IMR-90 (cell line): ENCODE measurements around the gene POLD3. TPM values are rescaled to one million over a fixed set of nuclear protein-coding genes. Genes with fewer than 3 reads are reported as not detected.

Experiments used
- ATAC-seq: fragments of 200-7000 bp; cut with Tn5 transposase; 2 replicates; pipeline ENCODE4 v1.9.1; 2020; ENCODE audit warnings: low read depth, mild to moderate bottlenecking, moderate library complexity
- BruUV-seq: library from RNA; stranded (reverse); fragments of 400-500 nt; replicated peaks from 2 replicates; lab custom pipeline; 2021; lab: Mats Ljungman, UMichigan
- CTCF ChIA-PET: fragments of 300-600 bp; formaldehyde crosslinking; extraction: SDS; loops from one replicate; lab custom pipeline; 2021; ENCODE audit warnings: antibody characterized with exemption; lab: Yijun Ruan, JAX
- POLR2A ChIA-PET: fragments of 300-600 bp; sonication (Branson Sonifier 250); formaldehyde crosslinking; loops from one replicate; lab custom pipeline; 2022; ENCODE audit warnings: antibody characterized with exemption; ENCODE audit not compliant: unreplicated experiment; lab: Charles Lee
- DNase-seq: peaks from one replicate; pipeline ENCODE4 v3.0.0; 2013
- H2AFZ ChIP-seq: replicated peaks from 2 replicates; pipeline ENCODE3; 2013; ENCODE audit warnings: low read length, mild to moderate bottlenecking; ENCODE audit not compliant: poor library complexity
- H2AK5ac ChIP-seq: 2 replicates; pipeline ENCODE4 v1.6.1; 2013; ENCODE audit warnings: low read depth, low read length, inconsistent platforms
- H2AK9ac ChIP-seq: replicated peaks from 2 replicates; pipeline ENCODE3; 2013; ENCODE audit warnings: mild to moderate bottlenecking, low read depth, low read length, moderate library complexity; ENCODE audit not compliant: poor library complexity
- H2BK120ac ChIP-seq: 2 replicates; pipeline ENCODE4 v1.6.1; 2013; ENCODE audit warnings: low read depth, low read length, inconsistent platforms
- H2BK15ac ChIP-seq: 3 replicates; pipeline ENCODE4 v1.6.1; 2013; ENCODE audit warnings: low read depth, low read length, inconsistent platforms
- H2BK20ac ChIP-seq: 2 replicates; pipeline ENCODE4 v1.6.1; 2013; ENCODE audit warnings: low read depth, mild to moderate bottlenecking, inconsistent platforms, low read length, moderate library complexity
- H2BK5ac ChIP-seq: 2 replicates; pipeline ENCODE4 v1.6.1; 2013; ENCODE audit warnings: mild to moderate bottlenecking, low read depth, low read length, inconsistent platforms; ENCODE audit not compliant: poor library complexity, severe bottlenecking
- H3K14ac ChIP-seq: replicated peaks from 2 replicates; pipeline ENCODE4 v1.6.1; 2013; ENCODE audit warnings: low read depth, low read length, inconsistent platforms
- H3K18ac ChIP-seq: 2 replicates; pipeline ENCODE4 v1.6.1; 2013; ENCODE audit warnings: low read depth, low read length, control low read depth
- H3K23ac ChIP-seq: 2 replicates; pipeline ENCODE4 v1.6.1; 2013; ENCODE audit warnings: low read depth, low read length, inconsistent platforms
- H3K27ac ChIP-seq: 2 replicates; pipeline ENCODE4 v1.5.1; 2013; ENCODE audit warnings: mild to moderate bottlenecking, control low read depth, low read length; ENCODE audit not compliant: insufficient read depth
- H3K27me3 ChIP-seq: 2 replicates; pipeline ENCODE4 v1.6.1; 2013; ENCODE audit warnings: low read length; ENCODE audit not compliant: control insufficient read depth, insufficient read depth
- H3K36me3 ChIP-seq: 2 replicates; pipeline ENCODE4 v1.6.1; 2013; ENCODE audit warnings: low read length, mixed read lengths; ENCODE audit not compliant: control insufficient read depth, insufficient read depth
- H3K4ac ChIP-seq: 2 replicates; pipeline ENCODE4 v1.6.1; 2013; ENCODE audit warnings: low read depth, low read length, inconsistent platforms
- H3K4me1 ChIP-seq: 2 replicates; pipeline ENCODE4 v1.6.1; 2013; ENCODE audit warnings: low read length, mixed read lengths; ENCODE audit not compliant: control insufficient read depth, insufficient read depth
- H3K4me2 ChIP-seq: 2 replicates; pipeline ENCODE4 v1.6.1; 2013; ENCODE audit warnings: low read depth, mild to moderate bottlenecking, control low read depth, low read length, moderate library complexity
- H3K4me3 ChIP-seq: 2 replicates; pipeline ENCODE4 v1.5.1; 2013; ENCODE audit warnings: low read depth, mild to moderate bottlenecking, control low read depth, low read length, moderate library complexity; ENCODE audit not compliant: insufficient read depth
- H3K56ac ChIP-seq: 2 replicates; pipeline ENCODE4 v1.6.1; 2013; ENCODE audit warnings: low read length, inconsistent platforms; ENCODE audit not compliant: insufficient read depth; ENCODE audit errors: extremely low read depth
- H3K79me1 ChIP-seq, 2 experiments: 2 replicates each; pipeline ENCODE4 v1.6.1; 2013; ENCODE audit warnings: low read length in 2 of 2, inconsistent platforms in 1 of 2, low read depth in 1 of 2
- H3K9ac ChIP-seq: 2 replicates; pipeline ENCODE4 v1.6.1; 2013; ENCODE audit warnings: low read depth, low read length, control low read depth
- H3K9me1 ChIP-seq: 2 replicates; pipeline ENCODE4 v1.6.1; 2013; ENCODE audit warnings: low read length, inconsistent platforms; ENCODE audit not compliant: insufficient read depth
- H3K9me3 ChIP-seq: 2 replicates; pipeline ENCODE4 v1.6.1; 2013; ENCODE audit warnings: low read length; ENCODE audit not compliant: control insufficient read depth, insufficient read depth
- H4K20me1 ChIP-seq: 2 replicates; pipeline ENCODE4 v1.6.1; 2013; ENCODE audit warnings: low read length, inconsistent platforms; ENCODE audit not compliant: insufficient read depth
- H4K5ac ChIP-seq: 2 replicates; pipeline ENCODE4 v1.6.1; 2013; ENCODE audit warnings: mild to moderate bottlenecking, low read depth, low read length, control low read depth
- H4K8ac ChIP-seq, 2 experiments: 2 replicates each; pipeline ENCODE4 v1.6.1; 2013; ENCODE audit warnings: low read depth in 2 of 2, low read length in 2 of 2, control low read depth in 1 of 2, inconsistent platforms in 1 of 2
- H4K91ac ChIP-seq: 2 replicates; pipeline ENCODE4 v1.6.1; 2013; ENCODE audit warnings: low read depth, low read length, inconsistent platforms; ENCODE audit not compliant: insufficient read depth
- BHLHE40 ChIP-seq: fragments of 150-350 bp; IDR thresholded peaks from 2 replicates; pipeline ENCODE4 v1.6.1; 2016; ENCODE audit warnings: mild to moderate bottlenecking, low read depth, low read length
- CTCF ChIP-seq: conservative IDR thresholded peaks from 2 replicates; pipeline ENCODE4 v1.5.1; 2012; ENCODE audit warnings: mild to moderate bottlenecking, low read depth, low read length, improper control_type of control experiment
- ELK1 ChIP-seq: fragments of 150-350 bp; IDR thresholded peaks from 2 replicates; pipeline ENCODE4 v1.6.1; 2016; ENCODE audit warnings: low read depth, mild to moderate bottlenecking, low read length, moderate library complexity, borderline replicate concordance
- FOS ChIP-seq: fragments of 150-350 bp; IDR thresholded peaks from 2 replicates; pipeline ENCODE4 v1.6.1; 2016; ENCODE audit warnings: low read depth, low read length
- MAFK ChIP-seq: IDR thresholded peaks from 2 replicates; pipeline ENCODE4 v1.6.1; 2012; ENCODE audit warnings: low read depth, low read length, improper control_type of control experiment
- MXI1 ChIP-seq: IDR thresholded peaks from 2 replicates; pipeline ENCODE4 v1.6.1; 2012; ENCODE audit warnings: low read depth, mild to moderate bottlenecking, low read length, moderate library complexity, borderline replicate concordance
- NFE2L2 ChIP-seq: fragments of 150-350 bp; IDR thresholded peaks from 2 replicates; pipeline ENCODE4 v1.6.1; 2016; ENCODE audit warnings: low read depth, mild to moderate bottlenecking, low read length
- POLR2A ChIP-seq: IDR thresholded peaks from 2 replicates; pipeline ENCODE4 v1.6.1; 2012; ENCODE audit warnings: mild to moderate bottlenecking, low read depth, low read length
- RAD21 ChIP-seq: IDR thresholded peaks from 2 replicates; pipeline ENCODE4 v1.6.1; 2012; ENCODE audit warnings: low read length, improper control_type of control experiment
- RCOR1 ChIP-seq: IDR thresholded peaks from 2 replicates; pipeline ENCODE4 v1.6.1; 2012; ENCODE audit warnings: mild to moderate bottlenecking, low read length, improper control_type of control experiment; ENCODE audit not compliant: insufficient replicate concordance
- RFX5 ChIP-seq: IDR thresholded peaks from 2 replicates; pipeline ENCODE4 v1.8.0; 2012; ENCODE audit warnings: low read depth, mild to moderate bottlenecking, low read length, moderate library complexity
- SMC3 ChIP-seq: fragments of 150-350 bp; IDR thresholded peaks from 2 replicates; pipeline ENCODE4 v1.6.1; 2016; ENCODE audit warnings: low read depth, mild to moderate bottlenecking, antibody characterized with exemption, low read length, moderate library complexity
- USF2 ChIP-seq: fragments of 150-350 bp; IDR thresholded peaks from 2 replicates; pipeline ENCODE4 v1.6.1; 2017; ENCODE audit warnings: mild to moderate bottlenecking, antibody characterized with exemption, low read length, low read depth
- WGBS, 2 experiments: methylation state at CpG; one replicate each; pipeline versions ENCODE4 v1.1.5 to v1.1.7; 2013; ENCODE audit warnings: missing lambda C conversion rate in 2 of 2; ENCODE audit not compliant: insufficient read length in 1 of 2; ENCODE audit errors: extremely low coverage in 2 of 2; 5-methylcytosine and 5-hydroxymethylcytosine counted together
- dilution Hi-C: fragments of 300-500 bp; cut with HindIII; formaldehyde crosslinking; loops from one replicate; pipeline ENCODE4 v1.14.3; 2018; ENCODE audit warnings: low sequenced_read_pairs; ENCODE audit not compliant: unreplicated experiment
- in situ Hi-C: fragments of 300-500 bp; cut with MboI; formaldehyde crosslinking; loops from 3 replicates; pipeline ENCODE4 v1.14.3; 2019; ENCODE audit warnings: low sequenced_read_pairs, inconsistent platforms, mixed read lengths
- intact Hi-C: fragments of 100-400 bp; cut with micrococcal nuclease; formaldehyde crosslinking; loops from 2 replicates; pipeline ENCODE4 v1.10.0; 2022
- polyA plus RNA-seq, 3 experiments: library from polyadenylated mRNA; depleted of rRNA; stranded (reverse); fragments of >200 nt; gene quantifications; 2 replicates each; pipeline ENCODE4 v1.2.3, GENCODE V29; 2012; ENCODE audit warnings: low replicate concordance in 1 of 3
- total RNA-seq: library from RNA; depleted of rRNA; stranded (reverse); fragments of >200 nt; gene quantifications from 2 replicates; pipeline ENCODE4 v1.2.3, GENCODE V29; 2012

Gene POLD3
- total and polyA plus RNA-seq, 2 of the 4 experiments (the other 2 are of a cell fraction): 9.1 to 9.2 TPM

- ATAC-seq: no peak
- TF ChIP-seq POLR2A (no peak), USF2 (no peak), RFX5 (no peak), ELK1 (no peak), BHLHE40 (no peak), FOS (no peak), MAFK (no peak), CTCF (no peak), RAD21 (no peak), NFE2L2 (no peak), RCOR1 (no peak), SMC3 (no peak), MXI1 (no peak)
These were observed 77.1 kb downstream of the POLD3 start for GRCh38 chr11:74669211-74670160.

More at GRCh38 chr11:74669211-74670160, 77.1 kb downstream of the POLD3 start:
- no peak overlapping the region for H2BK5ac ChIP-seq
- no peak for DNase-seq
- intact Hi-C loops: no loop called here
- H2BK120ac ChIP-seq: peak overlapping the region; percentile 54; the same call in 1 of the 2 replicates
- H2AK9ac ChIP-seq: no peak overlapping the region
- H2AFZ ChIP-seq: no peak overlapping the region
- H3K4me2 ChIP-seq: no peak overlapping the region
- H2BK15ac ChIP-seq: peak overlapping the region; percentile 31; the same call in 1 of the 3 replicates
- H4K20me1 ChIP-seq: no peaks in the 10 kb centered on the region
- in situ Hi-C loops: no loop called here
- H3K9me1 ChIP-seq: peaks cover 14% of the 10 kb centered on the region
- peaks cover 2% of the 10 kb centered on the region; the same call in 1 of the 2 replicates for H3K9me3 ChIP-seq
- no peak overlapping the region for H4K8ac ChIP-seq
- H2BK20ac ChIP-seq: no peak overlapping the region; the same call in 1 of the 2 replicates
- H3K27ac ChIP-seq: no peak overlapping the region
- peak overlapping the region; percentile 15; the same call in 1 of the 2 replicates for H3K18ac ChIP-seq
- no peak overlapping the region for H3K4me3 ChIP-seq
- no TSS peak for BruUV-seq
- peaks cover 22% of the 10 kb centered on the region for H3K4me1 ChIP-seq
- no peak overlapping the region for H3K23ac ChIP-seq
- H3K14ac ChIP-seq: no peak overlapping the region
- H3K79me1 ChIP-seq: no peaks in the 10 kb centered on the region; a peak in 1 of 4 replicates
- H3K4ac ChIP-seq: no peak overlapping the region
- 92% methylated on average over 6 of the region's 17 CpGs; no CpG with 5 or more reads in 1 of the 2 experiments for WGBS, 2 experiments
- no peaks in the 10 kb centered on the region for H3K36me3 ChIP-seq
- no peak overlapping the region for H3K56ac ChIP-seq
- H3K9ac ChIP-seq: no peak overlapping the region
- no peaks in the 10 kb centered on the region for H3K27me3 ChIP-seq
- dilution Hi-C loops: no loop called here
- peak overlapping the region; percentile 73; the same call in 1 of the 2 replicates for H4K5ac ChIP-seq
- peak overlapping the region; percentile 31; the same call in 1 of the 2 replicates for H4K91ac ChIP-seq
- POLR2A ChIA-PET: no interaction called here
- CTCF ChIA-PET: no interaction called here
- peak overlapping the region; percentile 93 for H2AK5ac ChIP-seq
